Thyroid gland (tissue), 4 donors: ENCODE measurements around the gene C16orf96.

Experiments
- CTCF ChIP-seq, 6 experiments: fragments of 200-600 bp in 3 of 6; fragments of 450-650 bp in 3 of 6; sonication (generic) in 3 of 6; IDR thresholded peaks; one replicate each; pipeline ENCODE4 v1.5.1; 2016 to 2019; ENCODE audit warnings: antibody characterized with exemption in 6 of 6, mild to moderate bottlenecking in 2 of 6, inconsistent platforms in 1 of 6, moderate library complexity in 1 of 6
- POLR2A ChIP-seq, 2 donors: fragments of 450-650 bp; IDR thresholded peaks; one replicate each; pipeline ENCODE4 v1.6.1; 2017; ENCODE audit warnings: antibody characterized with exemption in 2 of 2, mild to moderate bottlenecking in 2 of 2, moderate library complexity in 1 of 2

- TF ChIP-seq POLR2A (IDR thresholded peaks at IDR 0.05) = no peak
- TF ChIP-seq CTCF (IDR thresholded peaks at IDR 0.05) = no peak
Observed at GRCh38 chr16:4615384-4616046, 59.4 kb downstream of the C16orf96 start.
